K562 (cell line): ENCODE results near the gene SUSD5. TPM values are rescaled to one million over a fixed set of nuclear protein-coding genes. Genes with fewer than 3 reads are reported as not detected.

ENCODE experiments used
- ATAC-seq: fragments of 200-7000 bp; cut with Tn5 transposase; 3 replicates; pipeline ENCODE4 v1.9.1; 2020; ENCODE audit warnings: moderate library complexity
- BruUV-seq: library from RNA; stranded (reverse); fragments of 400-500 nt; replicated peaks from 2 replicates; lab custom pipeline; 2021; lab: Mats Ljungman, UMichigan
- CTCF ChIA-PET: fragments of 300-600 bp; formaldehyde crosslinking; extraction: SDS; loops from one replicate; lab custom pipeline; 2021; ENCODE audit warnings: low intra/inter-chr PET ratio; lab: Yijun Ruan, JAX
- POLR2A ChIA-PET: fragments of 300-600, 350-650 bp; sonication (Branson Sonifier 250); formaldehyde crosslinking; extraction: SDS; loops from one replicate; lab custom pipeline; 2021; ENCODE audit warnings: antibody characterized with exemption, inconsistent platforms; lab: Yijun Ruan, JAX
- DNase-seq, 4 experiments: peaks; one replicate each; pipeline versions ENCODE4 v3.0.0 to v3.0.0-alpha.2; 2011 to 2018; ENCODE audit warnings: low spot score in 3 of 4, mixed read lengths in 3 of 4; ENCODE audit errors: extremely low read depth in 1 of 4
- FAIRE-seq: peaks from 2 replicates; lab custom pipeline; 2011; peaks lifted over from hg19 to GRCh38; lab: Jason Lieb, UNC
- H2AFZ ChIP-seq: 2 replicates; pipeline ENCODE4 v1.6.0; 2011; ENCODE audit warnings: low read depth, low read length, control low read depth, inconsistent platforms
- H3K27ac ChIP-seq: fragments of 200-600 bp; 3 replicates; pipeline ENCODE4 v1.8.0; 2011; ENCODE audit warnings: low read depth, mild to moderate bottlenecking, control low read depth, inconsistent platforms, low read length, moderate library complexity, mixed read lengths; ENCODE audit errors: extremely low read depth
- H3K27me3 ChIP-seq, 2 experiments: fragments of 300-600 bp in 1 of 2; 2 replicates in 1 of 2; 3 replicates in 1 of 2; pipeline versions ENCODE4 v1.6.0 to v1.8.0; 2011; ENCODE audit warnings: inconsistent platforms in 2 of 2, low read length in 2 of 2, mild to moderate bottlenecking in 1 of 2, mixed read lengths in 1 of 2, moderate library complexity in 1 of 2; ENCODE audit not compliant: control insufficient read depth in 2 of 2, insufficient read depth in 2 of 2
- H3K36me3 ChIP-seq: fragments of 300-600 bp; 3 replicates; pipeline ENCODE4 v1.8.0; 2011; ENCODE audit warnings: mild to moderate bottlenecking, low read length, inconsistent platforms; ENCODE audit not compliant: control insufficient read depth, insufficient read depth
- H3K4me1 ChIP-seq, 2 experiments: fragments of 200-600 bp in 1 of 2; replicated peaks in 1 of 2; 2 replicates in 1 of 2; 3 replicates in 1 of 2; pipeline versions ENCODE4 v1.5.1 to v1.8.0; 2011; ENCODE audit warnings: inconsistent platforms in 2 of 2, low read length in 2 of 2, mild to moderate bottlenecking in 1 of 2, mixed read lengths in 1 of 2, moderate library complexity in 1 of 2; ENCODE audit not compliant: control insufficient read depth in 2 of 2, insufficient read depth in 2 of 2
- H3K4me2 ChIP-seq: 2 replicates; pipeline ENCODE4 v1.6.1; 2011; ENCODE audit warnings: low read length, control low read depth, inconsistent platforms, mixed read lengths; ENCODE audit not compliant: insufficient read depth
- H3K4me3 ChIP-seq: fragments of 200-600 bp; sonication (generic), shearing (Covaris generic); 2 replicates; pipeline ENCODE4 v1.5.1; 2016; ENCODE audit warnings: control low read depth, inconsistent platforms
- H3K79me2 ChIP-seq: fragments of 200-600 bp; 3 replicates; pipeline ENCODE4 v1.8.0; 2011; ENCODE audit warnings: low read length, inconsistent platforms; ENCODE audit not compliant: control insufficient read depth, insufficient read depth
- H3K9ac ChIP-seq, 2 experiments: 2 replicates each; pipeline versions ENCODE4 v1.6.0 to v1.6.1; 2011; ENCODE audit warnings: low read depth in 2 of 2, low read length in 2 of 2, control low read depth in 1 of 2, inconsistent platforms in 1 of 2, mild to moderate bottlenecking in 1 of 2, mixed read lengths in 1 of 2; ENCODE audit not compliant: insufficient read depth in 1 of 2
- H3K9me1 ChIP-seq: one replicate; pipeline ENCODE4 v1.6.0; 2011; ENCODE audit warnings: inconsistent platforms, mild to moderate bottlenecking, low read length, moderate library complexity; ENCODE audit not compliant: control insufficient read depth, insufficient read depth
- H3K9me3 ChIP-seq: replicated peaks from 2 replicates; pipeline ENCODE4 v1.5.1; 2011; ENCODE audit warnings: low read depth, low read length, inconsistent platforms; ENCODE audit not compliant: control insufficient read depth, insufficient read depth
- H4K20me1 ChIP-seq: replicated peaks from 2 replicates; pipeline ENCODE4 v1.6.1; 2011; ENCODE audit warnings: low read length, inconsistent platforms, mixed read lengths; ENCODE audit not compliant: control insufficient read depth, insufficient read depth
- CEBPB ChIP-seq: fragments of 450-650 bp; IDR thresholded peaks from 2 replicates; pipeline ENCODE4 v1.6.1; 2016; ENCODE audit warnings: missing genetic modification characterization, missing compliant biosample characterization
- CEBPG ChIP-seq, 3 experiments: fragments of 200-800 bp in 1 of 3; sonication (Bioruptor generic) in 1 of 3; sonication (generic) in 1 of 3; formaldehyde crosslinking in 1 of 3; IDR thresholded peaks in 2 of 3; conservative IDR thresholded peaks in 1 of 3; 2 replicates each; pipeline versions ENCODE4 v1.6.1 to v1.8.0; 2016 to 2022; ENCODE audit warnings: missing compliant biosample characterization in 2 of 3, missing genetic modification characterization in 2 of 3, mild to moderate bottlenecking in 1 of 3, missing genetic modification reagents in 1 of 3
- DNMT1 ChIP-seq: fragments of 450-650 bp; IDR thresholded peaks from 2 replicates; pipeline ENCODE4 v1.6.1; 2016; ENCODE audit warnings: antibody characterized with exemption, mild to moderate bottlenecking
- ETV6 ChIP-seq, 3 experiments: fragments of 150-350 bp in 1 of 3; sonication (generic) in 1 of 3; formaldehyde crosslinking in 1 of 3; IDR thresholded peaks; 2 replicates each; pipeline versions ENCODE4 v1.6.1 to v1.8.0; 2014 to 2022; ENCODE audit warnings: borderline replicate concordance in 2 of 3, low read depth in 2 of 3, antibody characterized with exemption in 1 of 3, low read length in 1 of 3, mild to moderate bottlenecking in 1 of 3, missing genetic modification reagents in 1 of 3
- FOXP1 ChIP-seq: sonication (generic); formaldehyde crosslinking; IDR thresholded peaks from 2 replicates; pipeline ENCODE4 v1.8.0; 2022; ENCODE audit warnings: mild to moderate bottlenecking, missing genetic modification reagents
- HNRNPK ChIP-seq: fragments of 200-400 bp; formaldehyde crosslinking; IDR thresholded peaks from one replicate; pipeline ENCODE4 v1.6.1; 2018; ENCODE audit warnings: mild to moderate bottlenecking, low read depth, low read length; ENCODE audit not compliant: poor library complexity, severe bottlenecking
- KLF13 ChIP-seq: fragments of 450-650 bp; IDR thresholded peaks from 2 replicates; pipeline ENCODE4 v1.6.1; 2016; ENCODE audit warnings: missing genetic modification characterization, low read depth, mild to moderate bottlenecking, missing compliant biosample characterization, moderate library complexity, borderline replicate concordance
- MBD2 ChIP-seq: sonication (generic); IDR thresholded peaks from 2 replicates; pipeline ENCODE4 v1.6.1; 2016; ENCODE audit warnings: low read depth, borderline replicate concordance
- MED1 ChIP-seq: sonication (generic); formaldehyde crosslinking; IDR thresholded peaks from 2 replicates; pipeline ENCODE4 v1.8.1; 2023; ENCODE audit warnings: missing genetic modification reagents, borderline replicate concordance
- RBM14 ChIP-seq: fragments of 200-400 bp; formaldehyde crosslinking; IDR thresholded peaks from 2 replicates; pipeline ENCODE4 v1.6.1; 2018; ENCODE audit warnings: low read depth, mild to moderate bottlenecking, low read length, moderate library complexity, borderline replicate concordance; ENCODE audit not compliant: insufficient read depth
- RBM17 ChIP-seq: fragments of 200-400 bp; formaldehyde crosslinking; IDR thresholded peaks from 2 replicates; pipeline ENCODE4 v1.6.1; 2017; ENCODE audit warnings: low read depth, mild to moderate bottlenecking, low read length, borderline replicate concordance
- XRCC4 ChIP-seq: IDR thresholded peaks from one replicate; pipeline ENCODE4 v1.6.1; 2011; ENCODE audit not compliant: insufficient read depth, insufficient read length; ENCODE audit errors: extremely low read depth
- ZNF121 ChIP-seq: sonication (generic); formaldehyde crosslinking; conservative IDR thresholded peaks from 2 replicates; pipeline ENCODE4 v1.8.0; 2022; ENCODE audit warnings: missing genetic modification reagents
- ZNF165 ChIP-seq: fragments of 250-450 bp; sonication (Bioruptor Pico); IDR thresholded peaks from 2 replicates; pipeline ENCODE4 v1.4.0; 2020; ENCODE audit warnings: borderline replicate concordance
- WGBS: fragments of 100-300 bp; shearing (Covaris generic); methylation state at CpG from one replicate; pipeline ENCODE4 v1.1.6; 2016; ENCODE audit warnings: low coverage, mixed read lengths; ENCODE audit not compliant: insufficient coverage; ENCODE audit errors: missing lambda C conversion rate; 5-methylcytosine and 5-hydroxymethylcytosine counted together
- in situ Hi-C: fragments of 300-500 bp; cut with MboI; formaldehyde crosslinking; loops from 4 replicates; pipeline ENCODE4 v1.15.0; 2018; ENCODE audit warnings: inconsistent platforms, mixed read lengths
- intact Hi-C: fragments of 100-400 bp; cut with micrococcal nuclease; formaldehyde crosslinking; loops from 2 replicates; pipeline ENCODE4 v1.14.2; 2022
- polyA plus RNA-seq, 8 experiments: library from polyadenylated mRNA; depleted of rRNA in 4 of 8; stranded (reverse) in 5 of 8; unstranded in 3 of 8; fragments of >200 nt; fragmentation: Nextera tagmentation in 2 of 8; fragmentation: Illumina TruSeq in 1 of 8; extraction: Ambion mirVana in 2 of 8; extraction: Trizol in 1 of 8; gene quantifications; 2 replicates each; pipeline versions ENCODE4 v1.2.1 to v1.2.3, GENCODE V29; 2011 to 2014; ENCODE audit warnings: inconsistent platforms in 1 of 8, missing spikeins in 1 of 8
- total RNA-seq, 7 experiments: library from RNA; depleted of rRNA in 6 of 7; stranded (reverse); fragments of >200 nt in 6 of 7; fragmentation: Illumina TruSeq in 2 of 7; extraction: Trizol in 2 of 7; gene quantifications; 2 replicates each; pipeline versions ENCODE4 v1.2.1 to v1.2.3, GENCODE V29; 2011 to 2021; ENCODE audit warnings: low replicate concordance in 1 of 7
- TF ChIP-seq, protein P1 (sequence below): sonication (generic); formaldehyde crosslinking; IDR thresholded peaks from 2 replicates; pipeline ENCODE4 v1.8.1; 2023; ENCODE audit warnings: mild to moderate bottlenecking, missing genetic modification reagents, moderate library complexity

Gene SUSD5
- total and polyA plus RNA-seq, 9 of the 15 experiments (the other 6 are each of a cell fraction or from before 2014, with no cell fraction given): not detected

DNA sequence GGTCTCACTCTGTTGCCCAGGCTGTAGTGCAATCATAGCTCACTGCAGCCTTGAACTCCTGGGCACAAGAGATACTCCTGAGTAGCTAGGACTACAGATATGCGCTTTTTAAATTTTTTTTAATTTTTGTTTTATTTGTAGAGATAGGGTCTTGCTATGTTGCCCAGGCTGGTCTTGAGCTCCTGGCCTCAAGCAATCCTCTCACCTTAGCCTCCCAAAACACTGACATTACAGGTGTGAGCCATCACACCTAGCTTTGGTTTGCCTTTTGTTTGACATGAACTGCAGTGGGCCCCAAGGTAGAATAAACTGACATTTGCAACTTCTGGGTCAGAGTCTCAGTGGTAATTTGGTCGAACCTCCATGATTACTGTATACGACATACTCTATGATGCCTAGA is 113.8 kb downstream of the SUSD5 start:
- no peak for FAIRE-seq
- CTCF ChIA-PET: no interaction called here

DNA sequence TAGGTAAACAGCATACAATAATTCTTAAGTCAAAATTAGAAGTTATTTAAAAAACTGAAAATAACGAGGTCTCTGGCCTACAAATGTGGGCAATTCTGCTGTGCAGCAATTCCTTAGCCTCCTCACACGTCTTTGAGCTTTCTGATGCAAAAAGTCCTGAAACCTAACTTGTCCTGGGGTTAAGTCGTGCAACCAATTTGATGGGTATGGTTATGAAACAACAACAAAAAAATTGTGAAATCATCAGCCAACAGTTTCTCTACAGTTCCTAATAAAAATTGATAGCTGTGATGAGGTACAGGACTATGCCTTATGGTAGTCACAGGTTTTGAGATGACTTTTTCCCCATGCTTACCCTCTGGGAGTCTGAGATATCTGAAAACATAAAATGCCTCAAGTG is 115.1 kb downstream of the SUSD5 start:
- no peaks in the 10 kb centered on the region for H3K27me3 ChIP-seq
- intact Hi-C loops: no loop called here
- 48% methylated on average over 3 of the region's 3 CpGs for WGBS
- no peaks in the 10 kb centered on the region for H3K9me1 ChIP-seq
- DNase-seq (no peak), FAIRE-seq (no peak), ATAC-seq (no peak)
- H3K9ac ChIP-seq: no peak overlapping the region
- H3K4me1 ChIP-seq: peaks cover 4 to 9% of the 10 kb centered on the region in 2 experiments; a peak in 3 of 5 replicates
- ChIA-PET CTCF (no interaction called here), POLR2A (interaction anchor here (0.7 to 2.2 kb wide), 2 partner anchors 10 to 324 kb away, joined by 3 to 7 read pairs; partner anchors contain the start of gene CRTAP)
- in situ Hi-C loops: no loop called here
- no peaks in the 10 kb centered on the region for H4K20me1 ChIP-seq
- H3K4me2 ChIP-seq: no peak overlapping the region
- no peak overlapping the region for H2AFZ ChIP-seq
- no peaks in the 10 kb centered on the region for H3K36me3 ChIP-seq
- no peaks in the 10 kb centered on the region for H3K9me3 ChIP-seq
- H3K4me3 ChIP-seq: no peak overlapping the region
- H3K79me2 ChIP-seq: no peaks in the 10 kb centered on the region
- BruUV-seq: no TSS peak
- H3K27ac ChIP-seq: no peak overlapping the region
- TF ChIP-seq ZNF165 (CRISPR knock-in tag) (no peak), MBD2 (no peak), FOXP1 (CRISPR knock-in tag) (no peak), ETV6 (IDR thresholded peaks at IDR 0.05; ENCODE audit: borderline replicate concordance in 1 of 2, low read depth in 2 of 2, low read length in 1 of 2) (no peak), ETV6 (CRISPR knock-in tag; IDR thresholded peaks at IDR 0.05; ENCODE audit: borderline replicate concordance) (no peak), DNMT1 (no peak), CEBPG (CRISPR knock-in tag; IDR thresholded peaks at IDR 0.05) (no peak), CEBPG (tag; conservative IDR thresholded peaks at IDR 0.05 in 1 of 2, IDR thresholded peaks at IDR 0.05 in 1 of 2) (peak in 1 of 2 experiments; percentile 30; a peak in 1 of 4 replicates), CEBPB (tag) (peak; percentile 60; the same call in 1 of the 2 replicates), MED1 (no peak), RBM14 (no peak), RBM17 (no peak), KLF13 (no peak), XRCC4 (no peak)
- TF ChIP-seq, protein P1, sequence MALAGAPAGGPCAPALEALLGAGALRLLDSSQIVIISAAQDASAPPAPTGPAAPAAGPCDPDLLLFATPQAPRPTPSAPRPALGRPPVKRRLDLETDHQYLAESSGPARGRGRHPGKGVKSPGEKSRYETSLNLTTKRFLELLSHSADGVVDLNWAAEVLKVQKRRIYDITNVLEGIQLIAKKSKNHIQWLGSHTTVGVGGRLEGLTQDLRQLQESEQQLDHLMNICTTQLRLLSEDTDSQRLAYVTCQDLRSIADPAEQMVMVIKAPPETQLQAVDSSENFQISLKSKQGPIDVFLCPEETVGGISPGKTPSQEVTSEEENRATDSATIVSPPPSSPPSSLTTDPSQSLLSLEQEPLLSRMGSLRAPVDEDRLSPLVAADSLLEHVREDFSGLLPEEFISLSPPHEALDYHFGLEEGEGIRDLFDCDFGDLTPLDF (CRISPR knock-in tag): no peak

More for the DNA sequence above, 113.8 kb downstream of the SUSD5 start:
- H3K4me1 ChIP-seq: peaks cover 0 to 8% of the 10 kb centered on the region in 2 experiments; a peak in 2 of 5 replicates
- no peaks in the 10 kb centered on the region for H3K79me2 ChIP-seq
- ATAC-seq (no peak), DNase-seq (no peak)
- H3K9me3 ChIP-seq: no peaks in the 10 kb centered on the region
- no peak overlapping the region for H3K4me2 ChIP-seq
- no peaks in the 10 kb centered on the region for H3K9me1 ChIP-seq
- H3K4me3 ChIP-seq: no peak overlapping the region
- H2AFZ ChIP-seq: no peak overlapping the region
- TF ChIP-seq ZNF121 (CRISPR knock-in tag): peak; percentile 90
- no peak for TF ChIP-seq HNRNPK
- no TSS peak for BruUV-seq
- H3K36me3 ChIP-seq: no peaks in the 10 kb centered on the region
- intact Hi-C loops (no loop called here), in situ Hi-C loops (no loop called here)
- POLR2A ChIA-PET: interaction anchor here (0.6 to 2.2 kb wide), 2 partner anchors 8 to 514 kb away, joined by 3 to 7 read pairs; partner anchors contain the start of gene CRTAP
- no peak overlapping the region for H3K9ac ChIP-seq
- H3K27ac ChIP-seq: no peak overlapping the region
- no peaks in the 10 kb centered on the region for H4K20me1 ChIP-seq
- H3K27me3 ChIP-seq: no peaks in the 10 kb centered on the region
- WGBS: 67% methylated on average over 3 of the region's 3 CpGs
